Vagina (tissue), 2 donors: ENCODE measurements around the gene PTGES3L.
"Not testable (repeated sequence)": the region's sequence is repeated elsewhere in the genome, so short reads cannot be mapped to it uniquely, and the experiment has no call there.

Source experiments
- POLR2AphosphoS5 ChIP-seq, 2 donors: sonication (generic); formaldehyde crosslinking; IDR thresholded peaks; one replicate each; pipeline ENCODE4 v1.9.0; 2017; ENCODE audit warnings: antibody characterized with exemption in 2 of 2, mild to moderate bottlenecking in 2 of 2, low read depth in 1 of 2; ENCODE audit not compliant: insufficient read depth in 1 of 2
- TF ChIP-seq, protein P1 (sequence below), 3 experiments: fragments of 450-650 bp in 2 of 3; fragments of 200-600 bp in 1 of 3; sonication (generic) in 1 of 3; IDR thresholded peaks; one replicate each; pipeline ENCODE4 v1.5.1; 2017 to 2019; ENCODE audit warnings: antibody characterized with exemption in 3 of 3, mild to moderate bottlenecking in 2 of 3, moderate library complexity in 2 of 3

- TF ChIP-seq, protein P1, sequence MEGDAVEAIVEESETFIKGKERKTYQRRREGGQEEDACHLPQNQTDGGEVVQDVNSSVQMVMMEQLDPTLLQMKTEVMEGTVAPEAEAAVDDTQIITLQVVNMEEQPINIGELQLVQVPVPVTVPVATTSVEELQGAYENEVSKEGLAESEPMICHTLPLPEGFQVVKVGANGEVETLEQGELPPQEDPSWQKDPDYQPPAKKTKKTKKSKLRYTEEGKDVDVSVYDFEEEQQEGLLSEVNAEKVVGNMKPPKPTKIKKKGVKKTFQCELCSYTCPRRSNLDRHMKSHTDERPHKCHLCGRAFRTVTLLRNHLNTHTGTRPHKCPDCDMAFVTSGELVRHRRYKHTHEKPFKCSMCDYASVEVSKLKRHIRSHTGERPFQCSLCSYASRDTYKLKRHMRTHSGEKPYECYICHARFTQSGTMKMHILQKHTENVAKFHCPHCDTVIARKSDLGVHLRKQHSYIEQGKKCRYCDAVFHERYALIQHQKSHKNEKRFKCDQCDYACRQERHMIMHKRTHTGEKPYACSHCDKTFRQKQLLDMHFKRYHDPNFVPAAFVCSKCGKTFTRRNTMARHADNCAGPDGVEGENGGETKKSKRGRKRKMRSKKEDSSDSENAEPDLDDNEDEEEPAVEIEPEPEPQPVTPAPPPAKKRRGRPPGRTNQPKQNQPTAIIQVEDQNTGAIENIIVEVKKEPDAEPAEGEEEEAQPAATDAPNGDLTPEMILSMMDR (IDR thresholded peaks at IDR 0.05), result not testable (repeated sequence)
- TF ChIP-seq POLR2AphosphoS5 (IDR thresholded peaks at IDR 0.05; ENCODE audit: insufficient read depth in 1 of 2, low read depth in 1 of 2), result not testable (repeated sequence)
Measured at GRCh38 chr17:43000894-43001293, 21.0 kb upstream of the PTGES3L start.
